ENCODE measurements around the gene GALNT2.

GALNT2 gene

GRCh38 chr1:230057681-230058565 is 9.1 kb upstream of the GALNT2 start:
- H3K4me3 ChIP-seq (ENCODE audit: low read length) = no peak overlapping the region
- H2AFZ ChIP-seq (ENCODE audit: low read depth, low read length) = no peak overlapping the region
- peaks cover 5% of the 10 kb centered on the region for H3K27me3 ChIP-seq (ENCODE audit: insufficient read depth, low read length)
- H3K36me3 ChIP-seq (ENCODE audit: insufficient read depth, low read length) = no peaks in the 10 kb centered on the region
- no peaks in the 10 kb centered on the region for H3K4me1 ChIP-seq (ENCODE audit: insufficient read depth, low read length)
- no peaks in the 10 kb centered on the region for H3K9me3 ChIP-seq (ENCODE audit: low read length)

DNA sequence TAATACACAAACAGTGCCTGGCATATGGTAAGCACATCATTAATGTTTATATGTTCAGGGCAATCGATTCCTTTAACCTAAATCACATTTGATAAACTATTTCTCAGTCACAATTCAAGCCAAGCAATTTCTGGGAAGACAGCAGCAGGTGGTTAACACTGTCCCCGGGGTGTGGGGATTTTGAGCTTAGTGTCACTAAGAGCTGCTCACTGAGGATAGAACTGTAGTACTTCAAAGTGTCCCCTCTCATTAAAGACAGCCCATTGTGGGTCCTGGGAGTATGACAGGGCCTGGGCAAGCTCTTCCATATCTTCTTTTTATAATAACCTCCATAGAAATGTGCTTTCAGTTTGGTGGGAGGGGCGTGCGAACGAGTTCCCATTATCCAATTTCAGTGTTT is 8.4 kb upstream of the GALNT2 start:
- Histone ChIP-seq H3K4me1 (ENCODE audit: insufficient read depth, low read length) (no peaks in the 10 kb centered on the region), H3K4me3 (ENCODE audit: low read length) (no peak overlapping the region), H3K9me3 (ENCODE audit: low read length) (no peaks in the 10 kb centered on the region), H3K36me3 (ENCODE audit: insufficient read depth, low read length) (no peaks in the 10 kb centered on the region), H3K27me3 (ENCODE audit: insufficient read depth, low read length) (peaks cover 5% of the 10 kb centered on the region), H2AFZ (ENCODE audit: low read depth, low read length) (no peak overlapping the region)

GRCh38 chr1:230061801-230062200 is 5.2 kb upstream of the GALNT2 start:
- Histone ChIP-seq H3K4me1 (ENCODE audit: insufficient read depth, low read length) (peaks cover 11% of the 10 kb centered on the region), H2AFZ (ENCODE audit: low read depth, low read length) (no peak overlapping the region), H3K9me3 (ENCODE audit: low read length) (peaks cover 3% of the 10 kb centered on the region), H3K4me3 (ENCODE audit: low read length) (no peak overlapping the region), H3K27me3 (ENCODE audit: insufficient read depth, low read length) (no peaks in the 10 kb centered on the region), H3K36me3 (ENCODE audit: insufficient read depth, low read length) (no peaks in the 10 kb centered on the region)

- no peak overlapping the region for H2AFZ ChIP-seq (ENCODE audit: low read depth, low read length)
- H3K4me3 ChIP-seq (ENCODE audit: low read length) = no peak overlapping the region
- peaks cover 11% of the 10 kb centered on the region for H3K4me1 ChIP-seq (ENCODE audit: insufficient read depth, low read length)
- no peaks in the 10 kb centered on the region for H3K36me3 ChIP-seq (ENCODE audit: insufficient read depth, low read length)
- peaks cover 3% of the 10 kb centered on the region for H3K9me3 ChIP-seq (ENCODE audit: low read length)
- no peaks in the 10 kb centered on the region for H3K27me3 ChIP-seq (ENCODE audit: insufficient read depth, low read length)
Observed at GRCh38 chr1:230062521-230062920, 4.5 kb upstream of the GALNT2 start.

- H3K4me3 ChIP-seq (ENCODE audit: low read length) = no peak overlapping the region
- H3K36me3 ChIP-seq (ENCODE audit: insufficient read depth, low read length) = no peaks in the 10 kb centered on the region
- no peak overlapping the region for H2AFZ ChIP-seq (ENCODE audit: low read depth, low read length)
- H3K4me1 ChIP-seq (ENCODE audit: insufficient read depth, low read length) = peaks cover 22% of the 10 kb centered on the region
- peaks cover 3% of the 10 kb centered on the region for H3K9me3 ChIP-seq (ENCODE audit: low read length)
- H3K27me3 ChIP-seq (ENCODE audit: insufficient read depth, low read length) = no peaks in the 10 kb centered on the region
Observed at GRCh38 chr1:230064283-230064682, 2.8 kb upstream of the GALNT2 start.

GRCh38 chr1:230065161-230065560 is 1.9 kb upstream of the GALNT2 start:
- Histone ChIP-seq H3K9me3 (ENCODE audit: low read length) (peaks cover 3% of the 10 kb centered on the region), H3K4me1 (ENCODE audit: insufficient read depth, low read length) (peaks cover 31% of the 10 kb centered on the region), H3K27me3 (ENCODE audit: insufficient read depth, low read length) (no peaks in the 10 kb centered on the region), H3K4me3 (ENCODE audit: low read length) (no peak overlapping the region), H3K36me3 (ENCODE audit: insufficient read depth, low read length) (no peaks in the 10 kb centered on the region), H2AFZ (ENCODE audit: low read depth, low read length) (no peak overlapping the region)

DNA sequence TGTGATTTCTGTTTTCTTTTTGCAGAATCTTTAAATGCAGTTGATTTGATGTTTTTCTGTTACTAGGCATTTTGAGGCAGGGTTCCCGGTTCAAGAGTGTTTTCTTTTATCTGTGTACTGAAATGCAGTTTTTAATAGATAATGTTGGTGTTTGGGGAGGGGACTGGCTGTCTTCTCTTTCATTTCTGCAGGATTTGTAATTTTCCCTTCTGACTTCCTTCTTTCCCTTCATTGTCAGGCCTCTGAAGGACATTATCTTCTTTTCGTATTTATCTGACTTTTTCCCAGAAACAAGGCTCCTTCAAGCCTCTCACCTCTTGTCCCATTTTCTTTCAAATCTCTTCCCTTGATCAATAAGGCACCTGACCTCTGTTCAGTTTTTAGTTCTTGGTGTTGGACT is 1.5 kb upstream of the GALNT2 start:
- Histone ChIP-seq H3K36me3 (ENCODE audit: insufficient read depth, low read length) (no peaks in the 10 kb centered on the region), H3K4me1 (ENCODE audit: insufficient read depth, low read length) (peaks cover 33% of the 10 kb centered on the region), H2AFZ (ENCODE audit: low read depth, low read length) (no peak overlapping the region), H3K9me3 (ENCODE audit: low read length) (peaks cover 3% of the 10 kb centered on the region), H3K4me3 (ENCODE audit: low read length) (peak overlapping the region; percentile 84), H3K27me3 (ENCODE audit: insufficient read depth, low read length) (no peaks in the 10 kb centered on the region)

DNA sequence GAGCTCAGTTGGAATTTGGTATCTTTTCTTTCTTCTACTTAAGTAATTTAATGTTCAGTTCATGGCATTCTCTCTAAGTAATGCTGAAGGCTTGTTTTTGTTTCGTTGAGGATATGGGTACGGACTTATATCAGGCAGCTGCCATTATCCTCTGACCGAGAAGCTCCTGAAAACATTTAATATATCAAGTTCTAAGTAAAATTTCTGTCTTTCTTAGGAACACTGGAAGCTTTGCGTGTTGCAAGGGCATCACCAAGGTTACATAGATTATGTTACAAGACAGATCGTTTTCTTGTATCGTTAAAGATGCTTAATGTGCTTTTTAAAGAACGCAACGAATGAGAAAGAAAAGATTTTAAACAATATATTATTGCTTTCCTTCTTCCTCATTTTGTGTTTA is 1.0 kb upstream of the GALNT2 start:
- Histone ChIP-seq H3K9me3 (ENCODE audit: low read length) (peaks cover 3% of the 10 kb centered on the region), H3K4me3 (ENCODE audit: low read length) (peak overlapping the region; percentile 84), H3K27me3 (ENCODE audit: insufficient read depth, low read length) (no peaks in the 10 kb centered on the region), H2AFZ (ENCODE audit: low read depth, low read length) (peak overlapping the region; percentile 92), H3K4me1 (ENCODE audit: insufficient read depth, low read length) (peaks cover 33% of the 10 kb centered on the region), H3K36me3 (ENCODE audit: insufficient read depth, low read length) (no peaks in the 10 kb centered on the region)

DNA sequence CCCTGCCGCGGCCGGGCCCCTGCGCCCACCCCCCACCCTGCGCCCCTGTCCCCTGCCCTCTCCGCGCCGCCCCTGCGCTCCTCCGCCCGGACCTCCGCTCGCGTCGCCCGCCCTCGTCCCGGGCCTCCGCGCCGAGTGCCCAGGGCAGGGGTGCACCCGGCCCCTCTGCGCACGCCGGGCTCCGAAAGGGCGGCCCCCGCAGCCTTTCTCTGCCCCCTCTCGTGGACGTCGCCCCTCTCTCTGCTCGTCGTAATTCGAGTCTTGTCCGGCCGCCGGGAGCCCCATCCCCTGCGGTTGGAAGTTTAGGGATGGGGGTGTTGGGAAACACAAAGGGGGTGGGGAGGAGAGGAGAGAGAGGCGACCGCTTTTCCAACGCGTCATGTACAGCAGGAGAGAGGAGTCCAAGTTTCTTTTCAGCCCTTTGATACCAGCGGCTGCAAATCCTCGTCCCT is 407 bp downstream of the GALNT2 start:
- Histone ChIP-seq H3K36me3 (ENCODE audit: insufficient read depth, low read length) (no peaks in the 10 kb centered on the region), H3K9me3 (ENCODE audit: low read length) (peaks cover 3% of the 10 kb centered on the region), H2AFZ (ENCODE audit: low read depth, low read length) (peak overlapping the region; percentile 34), H3K4me1 (ENCODE audit: insufficient read depth, low read length) (peaks cover 33% of the 10 kb centered on the region), H3K27me3 (ENCODE audit: insufficient read depth, low read length) (no peaks in the 10 kb centered on the region), H3K4me3 (ENCODE audit: low read length) (peak overlapping the region; percentile 84)

DNA sequence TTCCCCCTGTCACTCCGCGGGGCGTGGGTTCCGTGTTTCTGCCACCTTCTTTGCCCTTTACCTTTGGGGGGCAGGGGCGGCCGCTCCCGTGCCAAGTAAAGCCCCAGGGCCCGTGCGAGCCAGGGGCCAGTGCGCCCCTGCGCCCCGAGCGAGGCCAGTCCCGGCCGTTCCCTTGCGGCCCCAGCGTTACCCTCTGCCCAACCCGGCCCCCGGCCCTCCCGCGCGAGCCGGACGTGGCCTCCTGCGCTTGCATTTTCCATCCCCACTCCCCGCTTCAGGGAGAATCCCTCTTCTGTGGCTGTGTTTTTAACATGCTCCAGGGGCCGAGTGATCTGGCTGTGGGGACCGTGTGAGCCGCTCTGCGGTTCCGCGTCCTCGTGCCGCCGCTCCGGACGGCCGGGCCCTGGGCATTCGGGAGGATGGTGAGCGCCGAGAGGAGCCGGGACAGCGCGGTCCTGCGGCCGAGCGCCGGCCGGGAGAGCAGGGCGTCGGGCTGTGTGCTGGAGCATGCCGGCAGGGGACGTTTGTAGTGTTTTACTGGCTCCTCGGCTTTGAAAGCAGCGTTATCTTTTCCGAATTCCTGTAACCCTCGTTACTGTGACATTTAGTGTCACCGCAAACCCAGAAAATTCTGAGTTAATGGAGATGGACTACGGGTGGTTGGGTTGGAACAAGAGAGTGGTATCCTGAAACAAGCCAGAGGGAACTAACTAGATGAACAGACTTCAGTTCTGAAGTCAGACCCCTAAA is 1.0 kb downstream of the GALNT2 start:
- Histone ChIP-seq H2AFZ (ENCODE audit: low read depth, low read length) (peak overlapping the region; percentile 34), H3K27me3 (ENCODE audit: insufficient read depth, low read length) (no peaks in the 10 kb centered on the region), H3K9me3 (ENCODE audit: low read length) (peaks cover 3% of the 10 kb centered on the region), H3K36me3 (ENCODE audit: insufficient read depth, low read length) (no peaks in the 10 kb centered on the region), H3K4me3 (ENCODE audit: low read length) (peak overlapping the region; percentile 84), H3K4me1 (ENCODE audit: insufficient read depth, low read length) (peaks cover 33% of the 10 kb centered on the region)

- H2AFZ ChIP-seq (ENCODE audit: low read depth, low read length) = no peak overlapping the region
- H3K27me3 ChIP-seq (ENCODE audit: insufficient read depth, low read length) = no peaks in the 10 kb centered on the region
- peaks cover 3% of the 10 kb centered on the region for H3K9me3 ChIP-seq (ENCODE audit: low read length)
- peak overlapping the region; percentile 84 for H3K4me3 ChIP-seq (ENCODE audit: low read length)
- H3K36me3 ChIP-seq (ENCODE audit: insufficient read depth, low read length) = no peaks in the 10 kb centered on the region
- peaks cover 33% of the 10 kb centered on the region for H3K4me1 ChIP-seq (ENCODE audit: insufficient read depth, low read length)
Observed at GRCh38 chr1:230068621-230068873, 1.5 kb downstream of the GALNT2 start.

GRCh38 chr1:230068952-230069684 is 2.1 kb downstream of the GALNT2 start:
- peaks cover 33% of the 10 kb centered on the region for H3K4me1 ChIP-seq (ENCODE audit: insufficient read depth, low read length)
- no peaks in the 10 kb centered on the region for H3K36me3 ChIP-seq (ENCODE audit: insufficient read depth, low read length)
- peaks cover 2% of the 10 kb centered on the region for H3K9me3 ChIP-seq (ENCODE audit: low read length)
- H3K4me3 ChIP-seq (ENCODE audit: low read length) = peak overlapping the region; percentile 84
- H3K27me3 ChIP-seq (ENCODE audit: insufficient read depth, low read length) = no peaks in the 10 kb centered on the region
- no peak overlapping the region for H2AFZ ChIP-seq (ENCODE audit: low read depth, low read length)

DNA sequence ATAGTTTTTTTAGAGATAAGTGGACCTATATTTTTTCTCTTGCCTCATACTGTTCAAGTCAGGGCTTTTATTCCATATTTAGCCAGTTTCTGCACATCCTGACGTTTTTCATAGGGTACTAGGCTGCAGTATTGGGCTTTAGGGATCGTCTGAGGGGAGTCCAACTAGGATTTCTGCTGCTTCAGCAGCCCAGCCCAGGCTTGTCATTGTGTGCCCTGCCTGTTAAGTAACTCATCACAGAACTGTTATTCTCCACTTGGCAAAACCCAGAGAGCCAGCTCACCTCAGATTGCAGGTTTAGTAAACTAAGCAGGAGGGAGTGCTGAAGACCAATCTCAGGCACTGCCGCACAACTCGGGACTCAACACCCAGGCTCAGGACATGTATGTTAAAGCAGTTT is 2.8 kb downstream of the GALNT2 start:
- Histone ChIP-seq H3K9me3 (ENCODE audit: low read length) (no peaks in the 10 kb centered on the region), H3K36me3 (ENCODE audit: insufficient read depth, low read length) (no peaks in the 10 kb centered on the region), H2AFZ (ENCODE audit: low read depth, low read length) (no peak overlapping the region), H3K4me1 (ENCODE audit: insufficient read depth, low read length) (peaks cover 33% of the 10 kb centered on the region), H3K27me3 (ENCODE audit: insufficient read depth, low read length) (no peaks in the 10 kb centered on the region), H3K4me3 (ENCODE audit: low read length) (no peak overlapping the region)
